BJ (cell line): Measurements from ENCODE around the gene ALDOC. TPM values are rescaled to one million over a fixed set of nuclear protein-coding genes. Genes with fewer than 3 reads are reported as not detected.

Experiments
- CTCF ChIA-PET: fragments of 350-600 bp; formaldehyde crosslinking; extraction: SDS; loops from one replicate; lab custom pipeline; 2021; ENCODE audit warnings: antibody characterized with exemption, inconsistent platforms; lab: Yijun Ruan, JAX
- POLR2A ChIA-PET: fragments of 300-600 bp; sonication (Branson Sonifier 250); formaldehyde crosslinking; extraction: SDS; loops from one replicate; lab custom pipeline; 2021; ENCODE audit warnings: antibody characterized with exemption; lab: Charles Lee
- DNase-seq: peaks from one replicate; pipeline ENCODE4 v3.0.0-alpha.2; 2011; ENCODE audit warnings: low read depth
- H3K27me3 ChIP-seq: 2 replicates; pipeline ENCODE4 v1.6.0; 2011; ENCODE audit warnings: low read length; ENCODE audit not compliant: control insufficient read depth, insufficient read depth
- H3K36me3 ChIP-seq: 2 replicates; pipeline ENCODE4 v1.5.1; 2011; ENCODE audit warnings: low read length; ENCODE audit not compliant: control insufficient read depth, insufficient read depth
- H3K4me3 ChIP-seq: 2 replicates; pipeline ENCODE4 v1.5.1; 2011; ENCODE audit warnings: low read depth, mild to moderate bottlenecking, control low read depth, low read length
- polyA plus RNA-seq: library from polyadenylated mRNA; depleted of rRNA; stranded (reverse); fragments of >200 nt; gene quantifications from 2 replicates; pipeline ENCODE4 v1.2.3, GENCODE V29; 2011; rRNA removed
- TF ChIP-seq, protein P1 (sequence below): IDR thresholded peaks from 2 replicates; pipeline ENCODE4 v1.5.1; 2011; ENCODE audit warnings: low read depth, mild to moderate bottlenecking, control low read depth, inconsistent platforms, low read length, moderate library complexity; ENCODE audit not compliant: insufficient read depth

ALDOC gene
- polyA plus RNA-seq, 1 experiment: 65.4 TPM

DNA sequence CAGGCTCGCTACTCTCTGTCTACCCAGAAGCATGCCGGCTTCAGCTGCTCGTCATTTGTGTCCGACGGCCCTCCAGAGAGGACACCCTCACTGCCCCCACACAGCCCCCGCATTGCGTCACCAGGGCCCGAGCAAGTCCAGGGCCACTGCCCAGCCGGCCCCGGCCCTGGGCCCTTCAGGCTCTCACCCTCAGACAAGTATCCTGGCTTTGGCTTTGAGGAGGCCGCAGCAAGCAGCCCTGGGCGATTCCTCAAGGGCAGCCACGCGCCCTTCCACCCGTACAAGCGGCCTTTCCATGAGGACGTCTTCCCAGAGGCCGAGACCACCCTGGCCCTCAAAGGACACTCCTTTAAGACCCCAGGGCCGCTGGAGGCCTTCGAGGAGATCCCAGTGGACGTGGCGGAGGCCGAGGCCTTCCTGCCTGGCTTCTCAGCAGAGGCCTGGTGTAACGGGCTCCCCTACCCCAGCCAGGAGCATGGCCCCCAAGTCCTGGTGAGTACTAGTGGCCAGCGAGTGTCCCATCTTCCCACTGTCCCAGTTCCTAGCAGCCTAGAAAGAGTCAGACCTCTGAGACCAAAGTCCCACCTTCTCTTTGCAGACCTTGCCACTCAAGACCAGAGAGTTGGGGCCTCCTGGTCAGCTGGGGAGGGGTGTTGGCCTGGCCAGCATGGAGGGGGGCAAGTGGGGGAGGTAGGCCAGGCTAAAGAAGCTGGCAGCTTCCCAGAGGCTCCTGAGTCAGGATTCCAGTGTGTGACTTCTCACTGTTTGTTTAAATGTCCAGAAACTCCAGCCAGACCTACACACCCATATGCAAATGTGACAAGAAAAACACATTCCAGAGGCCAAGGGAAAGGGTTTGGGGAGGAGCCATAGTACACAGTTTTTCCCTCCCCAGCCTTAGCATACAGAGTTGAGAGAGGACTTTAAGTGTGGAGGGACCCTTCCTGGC is 51.9 kb downstream of the ALDOC start:
- H3K36me3 ChIP-seq: no peaks in the 10 kb centered on the region
- TF ChIP-seq, protein P1, sequence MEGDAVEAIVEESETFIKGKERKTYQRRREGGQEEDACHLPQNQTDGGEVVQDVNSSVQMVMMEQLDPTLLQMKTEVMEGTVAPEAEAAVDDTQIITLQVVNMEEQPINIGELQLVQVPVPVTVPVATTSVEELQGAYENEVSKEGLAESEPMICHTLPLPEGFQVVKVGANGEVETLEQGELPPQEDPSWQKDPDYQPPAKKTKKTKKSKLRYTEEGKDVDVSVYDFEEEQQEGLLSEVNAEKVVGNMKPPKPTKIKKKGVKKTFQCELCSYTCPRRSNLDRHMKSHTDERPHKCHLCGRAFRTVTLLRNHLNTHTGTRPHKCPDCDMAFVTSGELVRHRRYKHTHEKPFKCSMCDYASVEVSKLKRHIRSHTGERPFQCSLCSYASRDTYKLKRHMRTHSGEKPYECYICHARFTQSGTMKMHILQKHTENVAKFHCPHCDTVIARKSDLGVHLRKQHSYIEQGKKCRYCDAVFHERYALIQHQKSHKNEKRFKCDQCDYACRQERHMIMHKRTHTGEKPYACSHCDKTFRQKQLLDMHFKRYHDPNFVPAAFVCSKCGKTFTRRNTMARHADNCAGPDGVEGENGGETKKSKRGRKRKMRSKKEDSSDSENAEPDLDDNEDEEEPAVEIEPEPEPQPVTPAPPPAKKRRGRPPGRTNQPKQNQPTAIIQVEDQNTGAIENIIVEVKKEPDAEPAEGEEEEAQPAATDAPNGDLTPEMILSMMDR: no peak
- peaks cover 6% of the 10 kb centered on the region for H3K27me3 ChIP-seq
- ChIA-PET POLR2A (no interaction called here), CTCF (no interaction called here)
- peak; percentile 31 for DNase-seq
- no peak overlapping the region for H3K4me3 ChIP-seq

DNA sequence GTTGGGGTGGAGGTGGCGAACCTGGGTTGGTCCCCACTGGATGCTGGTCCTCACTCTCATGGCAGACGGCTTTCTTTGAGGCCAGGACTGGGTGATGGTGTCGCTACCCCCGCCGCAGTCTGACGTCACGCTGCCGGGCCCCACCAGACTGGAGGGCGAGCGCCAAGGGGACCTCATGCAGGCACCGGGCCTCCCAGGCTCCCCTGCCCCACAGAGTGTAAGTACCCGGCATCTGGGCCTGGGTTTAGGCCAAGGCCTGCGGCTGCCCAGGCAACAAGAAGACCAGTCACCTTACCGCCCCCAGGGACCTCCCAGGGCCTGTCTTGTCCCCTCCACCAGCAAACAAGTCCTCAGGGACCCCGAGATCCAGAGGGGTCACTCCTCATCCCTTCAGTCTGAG is 52.8 kb downstream of the ALDOC start:
- TF ChIP-seq, protein P1: no peak
- no peak for DNase-seq
- peaks cover 6% of the 10 kb centered on the region for H3K27me3 ChIP-seq
- H3K4me3 ChIP-seq: no peak overlapping the region
- POLR2A ChIA-PET: no interaction called here
- CTCF ChIA-PET: interaction anchor here (0.6 to 1.8 kb wide), 3 partner anchors 17 to 40 kb away, joined by 3 to 5 read pairs (median 4); no protein-coding TSS in a partner anchor
- H3K36me3 ChIP-seq: no peaks in the 10 kb centered on the region

DNA sequence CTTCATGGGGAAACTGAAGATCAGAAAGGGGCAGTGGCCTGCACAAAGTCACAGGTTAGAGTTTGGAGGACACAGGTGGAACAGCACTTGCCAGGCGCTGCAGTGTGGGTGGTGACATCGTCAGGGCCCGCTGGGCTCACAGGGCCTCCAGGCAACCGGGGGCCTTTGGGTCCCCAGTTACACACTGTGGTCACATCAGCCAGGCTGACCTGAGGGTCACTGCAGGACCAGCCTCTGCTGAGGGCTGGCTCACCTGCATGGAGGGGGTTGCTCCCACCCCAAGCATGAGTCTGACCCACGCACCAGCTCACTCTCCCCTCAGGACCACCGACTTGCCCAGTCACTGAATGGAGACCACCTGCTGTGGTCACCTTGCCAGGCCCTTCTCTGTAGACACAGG is 53.5 kb downstream of the ALDOC start:
- POLR2A ChIA-PET: no interaction called here
- TF ChIP-seq, protein P1: no peak
- CTCF ChIA-PET: interaction anchor here (0.6 to 1.8 kb wide), 4 partner anchors 12 to 40 kb away, joined by 3 to 5 read pairs (median 4); no protein-coding TSS in a partner anchor

More for the DNA sequence above, 53.5 kb downstream of the ALDOC start:
- H3K4me3 ChIP-seq: no peak overlapping the region
- H3K36me3 ChIP-seq: no peaks in the 10 kb centered on the region
- peaks cover 6% of the 10 kb centered on the region for H3K27me3 ChIP-seq
- no peak for DNase-seq

Other genes with a start within 250 kb of the ALDOC start
- 39.1 and 53.2 TPM in 2 replicates for gene IFT20, start 241.4 kb downstream of the ALDOC start, polyA plus RNA-seq
- gene TNFAIP1, start 241.1 kb downstream of the ALDOC start, polyA plus RNA-seq: 80.7 and 166 TPM in 2 replicates
- gene POLDIP2, start 219.4 kb downstream of the ALDOC start, polyA plus RNA-seq: 106 and 141 TPM in 2 replicates
- not detected in 2 replicates for gene SEBOX, start 211.7 kb downstream of the ALDOC start, polyA plus RNA-seq
- gene VTN, start 206.6 kb downstream of the ALDOC start, polyA plus RNA-seq: 1.9 and 4.2 TPM in 2 replicates
- 8.7 and 13.4 TPM in 2 replicates for gene SARM1, start 205.2 kb downstream of the ALDOC start, polyA plus RNA-seq
- gene SLC46A1, start 170.7 kb downstream of the ALDOC start, polyA plus RNA-seq: 5.2 and 5.9 TPM in 2 replicates
- not detected in 2 replicates for gene SLC13A2, start 103.3 kb downstream of the ALDOC start, polyA plus RNA-seq
- gene FOXN1, start 70.5 kb downstream of the ALDOC start, polyA plus RNA-seq: not detected in 2 replicates
- gene UNC119, start 24.3 kb downstream of the ALDOC start, polyA plus RNA-seq: 82.8 and 150 TPM in 2 replicates
- 33.4 and 99.5 TPM in 2 replicates for gene PIGS, start 5.4 kb downstream of the ALDOC start, polyA plus RNA-seq
- 36.1 and 41.3 TPM in 2 replicates for gene SPAG5, start 22.1 kb upstream of the ALDOC start, polyA plus RNA-seq
- gene RSKR, start 37.3 kb upstream of the ALDOC start, polyA plus RNA-seq: 3.7 and 4.8 TPM in 2 replicates
- gene BLTP2, start 68.3 kb upstream of the ALDOC start, polyA plus RNA-seq: 142 and 206 TPM in 2 replicates
- 74.5 and 77.5 TPM in 2 replicates for gene SDF2, start 85.0 kb upstream of the ALDOC start, polyA plus RNA-seq
- gene SUPT6H, start 85.3 kb upstream of the ALDOC start, polyA plus RNA-seq: 31.7 and 37.1 TPM in 2 replicates
- gene PROCA1, start 135.0 kb upstream of the ALDOC start, polyA plus RNA-seq: 0.71 and 0.99 TPM in 2 replicates
- gene RAB34, start 141.0 kb upstream of the ALDOC start, polyA plus RNA-seq: 307 and 473 TPM in 2 replicates
- 486 and 1,227 TPM in 2 replicates for gene RPL23A, start 143.1 kb upstream of the ALDOC start, polyA plus RNA-seq
- gene TLCD1, start 149.3 kb upstream of the ALDOC start, polyA plus RNA-seq: 9.4 and 9.8 TPM in 2 replicates
- gene NEK8, start 151.9 kb upstream of the ALDOC start, polyA plus RNA-seq: 3.8 and 5.3 TPM in 2 replicates
- 26.4 and 55.6 TPM in 2 replicates for gene TRAF4, start 167.1 kb upstream of the ALDOC start, polyA plus RNA-seq